Activated CD4-positive, alpha-beta T cell treated with anti-CD3 and anti-CD28 coated beads for 4 hours (primary cell): ENCODE results near the gene ANKMY2.
"Not testable (repeated sequence)": the region's sequence is repeated elsewhere in the genome, so short reads cannot be mapped to it uniquely, and the experiment has no call there.

ENCODE experiments used
- DNase-seq, 2 donors: peaks; one replicate each; pipeline ENCODE4 v3.0.0-alpha.2; 2020

The ANKMY2 gene

DNA sequence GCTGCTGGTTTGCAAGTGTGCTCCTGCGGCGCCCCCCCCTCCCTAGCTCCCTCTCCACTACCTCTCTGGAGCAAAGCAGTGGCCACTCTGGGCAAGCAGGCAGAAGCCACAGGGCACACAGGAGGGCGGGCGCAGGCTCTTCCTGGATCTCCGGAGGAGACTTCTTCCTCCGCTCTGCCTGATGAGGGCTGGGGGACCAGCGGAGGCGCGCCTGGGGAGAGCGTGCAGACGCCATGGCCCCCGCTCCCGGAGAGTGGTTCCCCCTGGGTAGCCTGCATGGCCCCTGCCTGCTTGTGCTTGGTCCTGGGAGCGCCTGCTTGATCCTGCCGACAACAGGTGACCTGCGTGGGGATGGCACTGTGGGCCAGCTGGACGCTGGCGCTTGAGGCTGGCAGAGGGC lies 29.0 kb downstream of the ANKMY2 start:
- DNase-seq, result no peak

DNA sequence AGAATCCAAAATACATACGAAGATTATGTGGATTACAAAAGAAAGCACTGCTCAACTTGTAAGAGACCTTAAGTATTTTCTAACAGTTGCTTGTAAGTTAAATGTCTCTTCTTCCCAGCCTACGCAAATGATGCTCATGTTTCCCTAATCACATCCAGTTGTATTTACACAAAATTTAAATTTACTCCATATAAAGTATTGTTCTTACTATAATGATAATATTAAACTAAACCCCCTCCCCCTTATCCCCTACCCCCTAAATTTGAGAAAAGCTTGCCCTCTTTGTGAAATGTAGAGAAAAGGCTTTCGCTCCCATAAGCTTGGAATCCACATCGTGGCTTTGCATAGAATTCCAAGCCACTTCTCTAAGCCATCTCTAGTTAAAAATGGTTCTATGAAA lies 29.4 kb downstream of the ANKMY2 start:
- no peak for DNase-seq

DNA sequence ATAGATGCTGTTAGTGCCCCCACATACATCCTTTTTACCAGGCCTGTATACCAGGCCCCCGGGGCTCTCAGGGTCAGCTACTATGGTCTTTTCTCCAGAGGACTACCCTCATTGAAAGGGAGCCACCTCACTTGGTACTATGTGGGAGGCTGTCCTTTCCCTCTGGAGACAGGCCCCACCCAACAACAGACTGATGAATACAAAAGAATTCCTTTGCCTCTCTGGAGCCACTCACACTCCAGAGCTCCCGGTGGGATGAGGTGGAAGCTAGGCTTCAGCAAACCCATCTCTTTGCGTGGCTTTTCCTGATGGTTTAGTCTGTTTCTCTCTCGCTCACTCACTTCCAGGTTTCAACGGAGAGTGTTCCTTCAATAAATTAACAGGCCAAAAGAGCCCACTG lies 30.3 kb downstream of the ANKMY2 start:
- no peak for DNase-seq

DNA sequence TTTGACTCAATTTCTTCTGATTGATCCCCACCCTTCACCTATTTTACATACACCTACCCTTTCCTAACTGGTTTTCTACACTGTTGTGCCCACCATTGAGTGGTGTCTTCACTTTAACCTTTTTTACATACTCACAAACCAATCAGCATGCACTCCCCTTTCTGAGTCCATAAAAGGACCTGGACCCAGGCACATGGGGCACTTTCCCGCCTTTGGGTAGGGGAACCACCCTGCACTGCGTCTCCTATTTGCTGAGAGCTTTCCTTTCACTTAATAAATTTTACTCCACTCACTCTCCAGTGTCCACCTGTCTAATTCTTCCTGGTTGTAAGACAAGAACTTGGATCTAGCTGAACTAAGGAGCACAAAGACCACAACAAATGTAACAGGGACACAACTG lies 33.8 kb downstream of the ANKMY2 start:
- DNase-seq, result no peak

DNA sequence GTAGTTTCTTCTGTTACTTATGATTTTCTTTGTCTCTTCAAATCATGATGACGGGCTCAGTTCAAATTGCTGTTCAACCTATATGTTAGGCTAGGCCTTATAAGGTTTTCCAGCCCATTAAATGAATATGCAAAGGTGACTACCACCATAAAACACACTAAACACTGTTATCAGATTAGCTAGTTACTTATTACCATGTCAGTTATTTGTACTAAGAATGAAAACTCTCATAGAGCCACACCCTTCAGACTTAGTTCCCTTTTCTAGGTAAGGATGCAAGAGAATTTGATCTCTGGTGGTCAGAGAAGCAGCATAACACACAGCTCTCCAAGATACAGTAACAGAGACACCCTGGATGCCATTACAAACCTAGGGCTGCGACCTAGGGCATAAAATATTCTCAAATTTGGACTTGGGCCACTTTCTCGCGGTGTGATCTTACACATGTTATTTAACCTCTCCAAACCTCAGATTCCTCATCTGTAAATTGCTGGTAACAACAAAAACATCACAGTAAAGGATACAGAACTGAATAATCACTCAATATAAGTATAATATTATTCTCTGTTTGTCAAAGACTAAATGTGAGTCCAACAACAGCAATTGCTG lies 35.6 kb downstream of the ANKMY2 start:
- DNase-seq, result no peak

DNA sequence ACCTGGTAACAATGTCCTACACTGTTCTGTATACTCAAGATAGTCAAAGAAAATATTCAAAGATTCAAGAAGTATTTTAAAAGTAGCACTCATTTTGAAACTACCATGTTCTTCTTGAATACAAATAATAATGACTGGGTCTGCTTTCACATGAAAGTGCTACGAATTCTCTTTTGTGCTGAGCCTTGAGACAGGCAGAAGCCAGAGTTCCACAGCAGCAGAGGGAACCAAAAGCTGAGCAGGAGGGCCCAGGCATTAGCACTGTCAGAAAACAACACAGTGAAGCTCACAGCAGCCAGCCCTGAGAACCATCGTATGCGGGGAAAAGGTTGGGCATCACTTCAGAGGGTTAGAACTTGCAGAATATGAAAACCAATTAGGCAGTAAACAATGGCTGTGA lies 38.9 kb downstream of the ANKMY2 start:
- no peak for DNase-seq

DNA sequence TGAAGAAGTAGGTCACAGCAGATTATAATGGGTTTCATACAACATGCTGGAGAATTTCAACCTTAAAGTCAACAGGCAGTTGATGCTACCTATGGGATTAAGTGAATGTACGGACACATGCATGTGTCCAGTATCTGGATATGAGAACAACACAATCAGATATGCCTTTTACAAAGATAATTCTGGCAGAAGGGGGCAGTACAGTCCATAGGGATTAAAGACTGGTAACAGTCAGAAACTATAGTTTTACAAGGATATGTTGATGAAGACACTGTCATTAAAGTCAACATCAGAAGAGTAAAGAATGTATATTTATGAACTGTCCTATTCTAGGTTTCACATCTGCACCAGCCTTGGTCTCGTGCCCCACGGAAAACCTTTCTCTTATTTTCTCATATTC lies 41.5 kb downstream of the ANKMY2 start:
- DNase-seq, result no peak

DNA sequence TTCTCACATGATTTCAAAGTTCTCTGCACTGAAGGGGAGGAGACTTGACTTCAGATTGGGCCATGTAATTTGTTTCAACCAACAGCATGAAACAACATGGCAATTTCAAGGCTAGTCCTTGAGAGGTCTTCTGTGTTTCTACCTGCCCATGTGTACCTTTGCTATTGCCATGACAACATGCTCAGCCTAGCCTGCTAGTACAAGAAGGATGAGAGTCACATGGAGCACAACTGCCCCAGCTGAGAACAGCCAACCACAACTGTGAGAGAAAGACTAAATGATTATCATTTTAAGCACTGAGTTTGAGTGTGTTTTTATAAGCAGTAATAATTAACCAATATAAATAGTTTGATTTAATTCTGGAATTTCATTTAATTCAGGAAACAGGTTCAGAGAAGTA lies 41.9 kb downstream of the ANKMY2 start:
- no peak for DNase-seq

DNA sequence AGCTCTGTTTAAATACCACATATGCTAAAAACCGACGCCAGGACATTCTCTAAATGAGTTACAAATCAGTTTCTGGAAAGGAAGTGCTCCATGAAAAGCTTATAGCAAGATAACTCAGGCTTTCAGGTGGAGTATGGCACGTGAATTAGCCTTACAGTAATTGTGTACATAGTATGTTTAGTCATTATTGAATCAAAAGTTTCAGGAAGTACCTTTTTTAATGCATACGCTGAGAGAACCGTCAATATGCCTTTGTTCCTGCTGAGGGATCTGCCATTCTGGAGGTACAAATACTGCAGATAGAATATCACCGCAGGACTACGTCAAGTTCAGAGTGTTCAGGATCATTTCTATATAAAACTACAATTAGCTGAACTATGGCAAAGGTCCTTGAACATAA lies 45.7 kb downstream of the ANKMY2 start:
- no peak for DNase-seq

DNA sequence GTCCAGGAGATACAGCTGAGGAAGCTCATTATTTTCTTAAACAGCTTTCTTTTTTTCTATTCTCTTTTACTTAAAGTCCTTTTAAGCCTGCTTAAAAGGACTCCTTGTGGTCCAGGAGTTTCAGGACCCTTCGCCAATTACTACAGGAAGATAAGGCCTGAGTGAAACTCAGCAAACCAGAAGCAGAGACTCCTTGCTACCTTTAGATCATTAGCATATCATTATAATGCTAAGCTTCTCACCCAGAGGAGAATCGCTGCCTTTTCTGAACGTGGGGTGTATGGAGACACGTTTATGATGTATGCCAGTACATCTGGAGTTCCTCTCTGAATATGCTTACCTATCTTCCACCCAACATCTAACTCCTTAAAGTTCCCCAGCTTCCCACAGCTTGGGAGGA lies 47.5 kb downstream of the ANKMY2 start:
- DNase-seq, result no peak

DNA sequence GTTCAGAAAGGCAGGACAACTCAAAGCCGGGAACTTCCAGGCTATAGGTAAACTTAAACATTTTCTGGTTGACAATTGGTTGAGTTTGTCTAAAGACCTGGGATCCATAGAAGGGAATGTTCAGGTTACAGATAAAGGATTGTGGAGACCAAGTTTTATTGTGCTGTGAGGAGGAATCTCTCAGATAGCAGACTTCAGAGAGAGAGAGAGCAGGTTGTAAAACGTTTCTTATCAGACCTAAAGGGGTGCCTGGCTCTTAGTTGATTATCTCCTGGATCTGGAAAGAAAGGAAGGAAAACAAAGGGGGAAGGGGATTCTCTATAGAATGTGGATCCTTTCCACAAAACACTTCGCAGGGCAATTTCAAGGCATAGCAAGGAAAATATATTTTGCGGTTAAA lies 50.0 kb downstream of the ANKMY2 start:
- not testable (repeated sequence) for DNase-seq

DNA sequence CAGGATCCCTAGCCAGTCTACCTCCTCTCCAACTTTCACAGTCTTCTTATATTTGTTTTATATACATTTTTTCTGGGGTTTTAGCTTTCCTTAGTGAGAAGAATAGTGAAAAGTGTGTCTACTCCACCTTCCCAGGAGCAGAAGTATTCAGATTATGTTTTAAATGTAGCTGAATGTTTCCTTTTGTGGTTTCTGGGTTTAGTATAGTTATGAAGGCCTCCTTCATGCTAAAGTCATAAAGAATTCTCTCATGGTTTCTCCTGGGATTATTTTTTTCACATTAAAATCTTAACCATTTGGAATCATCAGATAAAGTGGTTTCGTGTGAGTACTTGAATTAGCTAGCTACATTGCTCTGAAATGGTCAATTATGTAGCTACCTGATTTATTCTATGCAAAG lies 50.9 kb downstream of the ANKMY2 start:
- no peak for DNase-seq

DNA sequence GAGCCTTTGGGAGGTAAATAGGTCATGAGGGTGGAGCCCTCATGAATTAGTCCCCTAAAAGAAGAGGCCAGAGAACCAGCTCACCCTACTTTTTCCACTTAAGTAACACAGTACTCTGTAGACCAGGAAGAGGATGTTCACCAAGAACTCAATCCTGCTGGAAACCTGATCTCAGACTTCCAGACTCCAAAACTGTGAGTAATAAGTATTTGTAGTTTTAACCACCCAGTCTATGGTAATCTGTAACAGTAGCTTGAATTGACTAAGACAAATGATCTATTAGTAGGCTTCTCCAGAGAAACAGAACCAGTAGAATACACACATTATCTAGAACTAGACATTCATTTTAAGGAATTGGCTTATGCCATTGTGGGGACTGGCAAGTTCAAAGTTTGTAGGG lies 51.5 kb downstream of the ANKMY2 start:
- no peak for DNase-seq

DNA sequence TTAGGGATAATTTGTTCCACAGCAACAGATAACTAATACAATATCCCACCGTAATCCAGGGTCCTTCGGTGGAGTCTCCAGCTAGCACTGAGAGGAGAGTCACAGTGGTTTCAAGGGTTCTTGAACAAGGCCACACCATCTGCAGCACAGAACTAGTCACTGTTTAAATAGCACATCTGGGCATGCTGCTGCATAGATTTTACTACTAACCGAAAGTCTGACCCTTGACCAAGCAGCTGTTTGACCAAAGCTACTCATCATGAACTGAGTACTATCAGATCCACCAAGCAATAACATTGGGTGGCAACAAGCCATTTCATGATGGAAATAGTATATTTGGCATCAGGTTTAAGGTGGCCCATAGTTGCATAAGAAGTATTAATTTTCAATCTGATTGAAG lies 53.2 kb downstream of the ANKMY2 start:
- DNase-seq, result no peak

DNA sequence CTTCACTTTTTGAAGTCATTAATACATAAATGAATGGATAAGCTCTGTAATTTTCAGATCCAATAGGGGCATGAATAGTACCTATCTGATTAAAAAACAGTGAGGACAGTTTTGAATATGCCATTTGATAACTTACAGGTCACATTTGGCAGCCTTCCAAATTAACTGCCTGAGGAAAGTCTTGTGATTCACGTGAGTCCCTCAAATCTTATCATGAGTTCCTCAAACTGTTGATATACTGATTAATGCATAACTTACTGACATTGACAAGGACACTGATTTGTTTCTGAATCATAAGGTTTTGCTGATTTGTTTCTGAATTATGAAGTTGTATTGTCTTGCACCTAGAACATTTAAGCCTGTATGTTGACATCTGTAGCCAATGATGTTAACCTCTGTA lies 55.1 kb downstream of the ANKMY2 start:
- no peak for DNase-seq

DNA sequence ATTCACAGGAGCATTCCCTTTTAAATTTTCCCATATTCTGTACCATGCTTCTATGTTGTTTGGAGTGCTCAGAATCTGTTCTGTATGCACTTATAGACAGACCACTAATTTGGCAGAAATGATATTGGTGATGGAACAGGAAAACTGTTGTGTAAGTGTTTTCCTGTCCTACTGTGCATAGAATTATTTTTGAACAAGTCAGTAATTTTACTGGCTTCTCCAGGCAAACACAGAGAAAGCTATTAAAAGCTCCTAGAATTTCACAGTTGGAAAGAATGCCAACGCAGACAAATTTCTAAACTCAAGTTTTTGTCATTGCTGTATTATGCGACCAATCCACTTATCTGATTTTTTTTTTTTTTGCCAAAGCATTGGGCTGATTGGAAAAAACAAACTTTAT lies 55.7 kb downstream of the ANKMY2 start:
- DNase-seq, result no peak

DNA sequence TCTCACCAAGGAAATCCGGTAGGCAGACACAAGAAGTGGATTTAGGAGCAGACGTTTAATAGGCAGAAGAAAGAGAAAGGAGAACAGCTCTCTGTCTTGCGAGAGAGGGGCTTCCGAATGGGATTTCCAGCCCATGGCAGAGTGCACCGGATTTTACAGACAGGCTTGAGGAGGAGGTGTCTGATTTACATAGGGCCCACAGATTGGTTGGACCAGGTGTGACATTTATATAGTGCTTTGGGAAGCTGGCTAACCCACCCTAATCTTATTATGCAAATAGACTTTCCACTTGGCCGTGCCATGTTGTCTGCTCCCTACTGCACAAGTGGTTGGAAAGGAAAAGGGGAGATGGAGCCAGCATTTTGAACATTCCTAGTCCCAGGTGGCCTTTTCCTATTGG lies 57.8 kb downstream of the ANKMY2 start:
- no peak for DNase-seq

DNA sequence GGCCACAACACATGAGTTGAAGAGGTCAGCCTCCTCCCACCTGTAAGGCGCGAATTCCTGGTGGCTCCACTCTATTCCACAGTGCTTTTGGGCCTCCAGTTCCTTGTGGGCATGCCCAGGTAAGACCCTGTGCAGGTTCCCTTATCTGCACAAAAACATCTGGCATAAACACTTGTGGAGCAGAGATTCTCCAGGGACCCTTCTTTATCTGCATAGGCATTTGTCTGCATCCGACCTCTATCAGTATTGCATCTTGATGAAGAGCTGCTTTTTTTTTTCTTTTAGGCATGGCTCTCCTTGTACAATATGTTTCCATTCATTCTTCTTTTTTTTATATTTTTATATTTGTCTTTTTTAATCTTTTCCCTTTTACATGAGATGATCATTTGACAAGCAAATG lies 58.4 kb downstream of the ANKMY2 start:
- DNase-seq, result no peak

DNA sequence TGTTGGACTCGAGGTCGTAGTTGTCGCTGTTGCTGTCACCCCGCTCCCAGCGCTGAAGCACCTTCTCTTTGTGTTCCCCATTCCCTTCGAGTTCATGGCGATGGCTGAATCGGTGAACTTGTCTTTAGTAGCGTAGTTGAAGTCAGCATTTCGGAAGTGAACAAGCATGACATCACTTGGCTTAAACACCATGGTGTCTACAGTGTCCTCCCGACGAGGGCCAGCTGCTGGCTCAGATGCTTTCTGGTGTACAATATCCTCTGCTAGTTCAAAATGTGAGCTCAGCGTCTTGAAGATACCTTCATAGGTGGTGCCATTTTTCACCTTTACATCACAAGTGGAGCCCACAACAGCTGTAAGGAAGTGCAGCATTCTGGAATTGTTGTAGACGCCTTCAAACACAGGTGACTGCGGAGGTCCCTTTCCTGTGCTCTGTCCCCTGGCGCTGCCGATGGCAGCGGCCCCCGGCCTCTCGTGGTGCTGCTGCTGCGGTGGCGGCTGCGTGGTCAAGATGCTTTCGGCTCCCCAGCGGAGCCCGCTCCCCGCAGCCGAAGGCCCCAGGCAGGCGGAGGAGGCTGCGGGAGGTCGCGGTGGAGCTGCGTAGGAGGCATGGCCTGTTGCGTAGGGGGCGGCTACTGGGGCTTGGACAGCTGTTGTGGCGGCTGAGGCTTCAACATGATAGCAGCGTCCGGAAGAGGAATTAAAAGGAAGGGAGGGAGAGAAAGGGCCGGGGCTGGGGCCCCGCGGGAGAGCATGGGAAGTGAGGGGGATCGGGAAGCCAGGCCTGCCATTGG lies 59.3 kb downstream of the ANKMY2 start:
- no peak for DNase-seq

DNA sequence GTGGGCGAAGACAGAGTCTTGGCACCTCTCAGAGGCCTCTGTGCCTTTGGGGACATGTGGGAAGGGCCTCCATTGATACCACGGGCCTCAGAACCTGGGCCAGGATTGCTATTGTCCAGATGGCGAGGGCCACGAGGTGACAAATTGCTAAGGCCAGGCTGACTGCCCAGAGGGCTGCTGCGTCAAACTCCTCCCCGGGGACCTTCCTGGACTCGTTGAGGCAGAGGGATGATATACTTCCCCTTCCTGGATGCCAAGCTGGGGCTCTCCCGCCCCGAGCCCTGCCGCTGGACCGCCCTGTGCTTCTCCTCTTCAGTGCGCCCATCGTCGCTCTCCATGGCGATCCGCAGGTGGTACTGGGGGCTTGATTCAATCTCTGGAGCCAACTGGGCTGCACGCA lies 60.0 kb downstream of the ANKMY2 start:
- DNase-seq, result no peak

DNA sequence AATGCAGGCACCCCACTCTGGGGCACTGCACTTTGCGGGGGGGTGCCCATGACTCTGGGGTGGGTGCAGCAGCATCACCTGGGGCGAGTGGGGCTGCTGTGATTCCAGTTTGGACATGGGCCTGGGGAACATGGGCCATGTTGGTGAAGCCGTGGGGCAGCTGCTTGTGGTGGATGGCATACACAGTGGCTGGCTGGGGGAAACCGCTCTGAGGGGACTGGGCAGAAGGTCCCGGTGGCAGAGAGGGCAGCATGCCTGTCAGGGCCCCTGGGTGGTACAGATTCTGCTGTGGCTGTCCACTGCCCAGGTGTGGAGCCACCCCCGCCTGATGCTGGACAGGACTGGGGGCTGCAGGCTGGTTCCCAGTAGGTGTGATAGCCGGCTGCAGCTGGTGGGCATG lies 61.7 kb downstream of the ANKMY2 start:
- no peak for DNase-seq

DNA sequence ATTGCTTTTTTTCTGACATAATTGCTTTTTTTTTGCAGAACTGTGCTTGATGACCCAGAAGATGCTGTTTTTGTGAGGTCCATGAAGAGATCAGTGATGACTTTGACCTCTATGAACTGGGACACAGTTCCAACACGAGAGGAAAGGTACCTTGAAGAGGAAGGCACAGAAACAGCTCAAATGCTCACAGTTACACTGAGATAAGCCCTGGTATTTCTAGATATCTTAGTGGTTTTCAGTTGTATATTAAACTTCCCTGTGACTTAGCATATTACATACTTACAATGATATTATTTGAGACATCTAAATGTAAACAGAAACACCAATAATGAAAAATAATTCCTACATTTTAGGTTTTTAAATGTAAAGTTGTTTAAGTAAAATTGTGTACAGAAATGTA lies 64.3 kb downstream of the ANKMY2 start:
- no peak for DNase-seq

DNA sequence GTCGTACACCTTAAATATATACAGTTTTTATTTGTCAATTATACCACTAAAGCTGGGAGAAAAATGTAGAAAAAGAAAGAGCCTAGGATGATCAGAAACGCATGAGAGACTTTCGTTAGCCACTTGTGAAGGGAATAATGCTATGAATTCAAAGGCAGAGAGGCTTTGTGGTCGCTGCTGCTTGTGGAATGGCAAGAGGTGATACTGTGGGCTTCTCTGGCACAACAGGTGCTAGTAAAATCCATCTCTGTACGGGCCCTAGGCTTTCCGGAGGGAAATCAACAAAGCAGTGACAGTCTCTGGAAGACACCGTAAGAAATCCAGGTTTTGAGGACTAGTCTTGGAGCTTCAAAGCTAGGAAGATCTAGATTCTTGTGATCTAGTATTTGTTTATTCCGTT lies 66.3 kb downstream of the ANKMY2 start:
- DNase-seq, result no peak

DNA sequence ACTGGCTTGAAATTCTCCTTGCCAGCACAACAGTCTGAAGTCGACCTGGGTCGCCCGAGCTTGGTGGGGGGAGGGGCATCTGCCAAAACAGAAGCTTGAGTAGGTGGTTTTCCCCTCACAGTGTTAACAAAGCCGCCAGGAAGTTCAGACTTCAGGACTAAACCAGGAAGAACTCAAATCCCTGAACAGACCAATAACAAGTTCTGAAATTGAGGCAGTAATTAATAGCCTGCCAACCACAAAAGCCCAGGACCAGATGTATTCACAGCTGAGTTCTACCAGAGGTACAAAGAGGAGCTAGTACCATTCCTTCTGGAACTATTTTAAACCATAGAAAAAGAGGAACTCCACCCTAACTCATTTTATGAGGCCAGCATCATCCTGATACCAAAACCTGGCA lies 73.6 kb downstream of the ANKMY2 start:
- no peak for DNase-seq

DNA sequence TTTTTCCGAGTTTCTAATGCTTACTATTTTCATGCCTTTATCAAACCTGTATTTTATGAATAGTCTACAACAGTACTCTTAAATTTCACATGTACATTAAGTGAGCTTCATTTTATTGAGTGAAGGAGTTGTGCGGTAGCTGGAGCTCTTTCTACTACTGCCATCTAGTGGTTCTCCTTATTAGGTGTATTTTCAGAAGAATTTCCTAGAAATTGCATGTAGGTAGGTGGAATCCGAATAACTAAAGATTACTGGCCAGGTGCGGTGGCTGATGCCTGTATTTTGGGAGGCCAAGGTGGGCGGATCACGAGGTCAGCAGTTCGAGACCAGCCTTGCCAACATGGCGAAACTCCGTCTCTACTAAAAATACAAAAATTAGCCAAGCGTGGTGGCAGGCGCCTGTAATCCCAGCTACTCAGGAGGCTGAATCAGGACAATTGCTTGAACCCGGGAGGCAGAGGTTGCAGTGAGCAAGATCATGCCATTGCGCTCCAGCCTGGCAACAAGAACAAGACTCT lies 80.6 kb downstream of the ANKMY2 start:
- no peak for DNase-seq
